Mammary epithelial cell (primary cell): ENCODE measurements around the gene NBL1.

Experiments used
- EZH2 ChIP-seq: IDR thresholded peaks from 2 replicates; pipeline ENCODE4 v1.6.1; 2012; ENCODE audit warnings: low read length, inconsistent platforms, borderline replicate concordance
- TF ChIP-seq, protein P1 (sequence below), 2 donors: IDR thresholded peaks in 1 of 2; conservative IDR thresholded peaks in 1 of 2; 2 replicates each; pipeline ENCODE4 v1.5.1; 2011 to 2012; ENCODE audit warnings: inconsistent platforms in 2 of 2, low read length in 2 of 2, mild to moderate bottlenecking in 2 of 2, control low read depth in 1 of 2, low read depth in 1 of 2; ENCODE audit not compliant: insufficient read depth in 1 of 2; ENCODE audit errors: extremely low read depth in 1 of 2

- TF ChIP-seq, protein P1, sequence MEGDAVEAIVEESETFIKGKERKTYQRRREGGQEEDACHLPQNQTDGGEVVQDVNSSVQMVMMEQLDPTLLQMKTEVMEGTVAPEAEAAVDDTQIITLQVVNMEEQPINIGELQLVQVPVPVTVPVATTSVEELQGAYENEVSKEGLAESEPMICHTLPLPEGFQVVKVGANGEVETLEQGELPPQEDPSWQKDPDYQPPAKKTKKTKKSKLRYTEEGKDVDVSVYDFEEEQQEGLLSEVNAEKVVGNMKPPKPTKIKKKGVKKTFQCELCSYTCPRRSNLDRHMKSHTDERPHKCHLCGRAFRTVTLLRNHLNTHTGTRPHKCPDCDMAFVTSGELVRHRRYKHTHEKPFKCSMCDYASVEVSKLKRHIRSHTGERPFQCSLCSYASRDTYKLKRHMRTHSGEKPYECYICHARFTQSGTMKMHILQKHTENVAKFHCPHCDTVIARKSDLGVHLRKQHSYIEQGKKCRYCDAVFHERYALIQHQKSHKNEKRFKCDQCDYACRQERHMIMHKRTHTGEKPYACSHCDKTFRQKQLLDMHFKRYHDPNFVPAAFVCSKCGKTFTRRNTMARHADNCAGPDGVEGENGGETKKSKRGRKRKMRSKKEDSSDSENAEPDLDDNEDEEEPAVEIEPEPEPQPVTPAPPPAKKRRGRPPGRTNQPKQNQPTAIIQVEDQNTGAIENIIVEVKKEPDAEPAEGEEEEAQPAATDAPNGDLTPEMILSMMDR (conservative IDR thresholded peaks at IDR 0.05 in 1 of 2, IDR thresholded peaks at IDR 0.05 in 1 of 2; ENCODE audit: extremely low read depth in 1 of 2, insufficient read depth in 1 of 2, low read depth in 1 of 2, low read length in 2 of 2), result no peak
- no peak for TF ChIP-seq EZH2
Observed at GRCh38 chr1:19623523-19623922, 20.6 kb upstream of the NBL1 start.
